Glomerular visceral epithelial cell (primary cell): ENCODE results near the gene EED.
A peak's percentile ranks its signal among the peaks of the same experiment; 100 is the strongest.

Experiments used
- DNase-seq: peaks from one replicate; pipeline ENCODE4 v3.0.0-alpha.2; 2016; ENCODE audit errors: extremely low spot score

Gene EED

DNA sequence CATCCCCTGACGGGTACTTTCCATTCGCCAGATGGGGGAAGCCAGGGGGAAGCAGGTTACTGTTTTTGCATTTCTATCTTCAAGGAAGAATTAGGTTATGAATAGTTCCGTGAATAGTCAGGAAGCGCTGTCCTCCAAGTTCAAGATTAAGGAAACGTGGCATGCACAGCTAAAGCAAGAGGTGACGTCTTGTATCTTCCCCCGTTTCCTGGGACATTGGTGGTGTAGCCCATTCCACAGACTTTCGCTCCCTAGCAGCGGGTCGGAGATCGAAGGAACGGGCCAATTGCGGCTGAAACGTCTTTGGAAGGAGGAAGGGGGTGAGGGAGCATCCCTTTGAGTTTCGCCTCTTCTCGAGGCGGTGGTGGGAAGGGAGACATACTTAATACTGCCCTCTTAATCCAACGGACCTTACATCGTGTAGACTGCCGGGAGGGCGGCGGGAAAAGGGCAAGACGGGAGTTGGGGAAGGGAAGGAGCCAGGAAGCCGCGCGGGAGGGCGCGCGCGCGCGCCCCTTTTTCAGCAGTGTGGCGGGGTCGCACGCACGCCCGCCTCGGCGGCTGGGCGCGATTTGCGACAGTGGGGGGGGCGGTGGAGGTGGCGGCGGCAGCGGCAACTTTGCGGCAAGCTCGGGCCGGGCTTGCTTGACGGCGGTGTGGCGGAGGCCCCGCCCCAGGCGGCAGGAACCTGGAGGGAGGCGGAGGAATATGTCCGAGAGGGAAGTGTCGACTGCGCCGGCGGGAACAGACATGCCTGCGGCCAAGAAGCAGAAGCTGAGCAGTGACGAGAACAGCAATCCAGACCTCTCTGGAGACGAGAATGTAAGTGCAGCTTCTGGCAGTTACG lies at the start of gene EED:
Gene EED, plus strand, starts transcription at position 232 of the 847 bp plus-strand sequence. Its CDS starts 477 bp downstream, at position 709.
- DNase-seq: peak; percentile 95

- no peak for DNase-seq
Measured at GRCh38 chr11:86194998-86195397, 49.6 kb upstream of the EED start.

GRCh38 chr11:86196085-86196696 lies 48.4 kb upstream of the EED start:
- no peak for DNase-seq

DNA sequence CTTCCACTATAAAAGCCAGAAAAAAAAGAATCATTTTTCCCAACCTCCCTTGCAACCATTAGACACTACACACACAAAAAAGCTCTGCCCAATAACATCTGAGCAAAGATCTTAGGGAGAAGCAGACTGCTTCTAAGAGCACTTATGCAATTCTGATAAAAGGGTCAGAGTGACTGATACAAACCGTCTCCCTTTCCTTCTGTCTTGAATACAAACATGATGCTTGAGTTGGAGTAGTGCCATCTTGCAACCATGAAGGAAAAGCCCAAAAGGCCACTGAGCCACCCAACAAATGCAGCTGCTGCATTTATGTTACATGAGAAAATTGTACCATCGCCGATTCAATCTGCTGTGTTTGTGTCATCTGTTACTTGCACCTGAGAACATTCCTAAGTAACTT lies 47.6 kb upstream of the EED start:
- DNase-seq: no peak

- DNase-seq: no peak
Measured at GRCh38 chr11:86197448-86197847, 47.1 kb upstream of the EED start.

DNA sequence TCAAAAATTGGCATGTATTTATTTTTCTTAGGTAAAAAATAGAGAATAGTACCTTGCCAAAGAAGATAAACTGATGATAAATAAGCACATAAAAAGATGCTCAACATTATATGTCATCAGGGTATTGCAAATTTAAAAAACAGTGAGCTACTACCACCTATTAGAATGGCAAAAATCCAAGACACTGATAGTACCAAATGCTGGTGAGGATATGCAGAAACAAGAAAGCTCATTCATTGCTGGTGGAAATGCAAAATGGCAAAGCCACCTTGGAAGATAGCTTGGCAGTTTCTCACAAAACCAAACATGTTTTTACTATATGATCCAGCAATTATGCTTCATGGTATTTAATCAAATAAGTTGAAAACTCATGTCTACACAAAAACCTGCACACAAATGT lies 46.4 kb upstream of the EED start:
- no peak for DNase-seq

DNA sequence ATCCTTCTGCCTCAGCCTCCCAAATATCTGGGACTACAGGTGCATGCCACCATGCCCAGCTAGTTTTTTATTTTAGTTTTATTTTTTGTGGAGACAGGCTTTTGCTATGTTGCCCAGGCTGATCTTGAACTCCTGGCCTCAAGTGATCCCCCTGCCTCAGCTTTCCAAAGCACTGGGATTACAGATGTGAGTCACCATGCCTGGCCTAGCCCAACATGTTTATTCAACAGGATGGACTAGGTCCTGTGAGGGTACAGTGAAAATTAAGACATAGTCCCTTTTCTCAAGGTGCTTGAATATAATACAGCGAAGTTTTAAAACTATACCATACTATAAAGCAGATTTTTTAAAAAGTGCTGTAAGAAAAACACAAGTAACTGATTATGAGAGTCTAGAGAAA lies 45.2 kb upstream of the EED start:
- DNase-seq: no peak

GRCh38 chr11:86201371-86201884 lies 43.1 kb upstream of the EED start:
- no peak for DNase-seq

DNA sequence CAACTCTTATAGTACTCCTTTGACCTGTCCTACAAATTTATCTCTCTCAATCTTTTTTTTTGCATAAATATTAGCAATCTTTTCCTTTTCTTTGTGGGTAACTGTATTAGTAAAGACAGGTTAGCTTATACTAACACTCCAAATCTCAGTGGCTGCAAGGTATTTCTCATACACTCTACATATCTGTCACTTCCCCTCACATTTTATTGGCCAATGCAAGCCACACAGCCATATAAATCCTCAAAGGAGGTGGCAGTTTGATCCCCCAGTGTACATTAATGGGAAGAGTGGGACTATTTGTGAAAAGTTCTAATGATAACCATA lies 42.6 kb upstream of the EED start:
- DNase-seq: no peak

GRCh38 chr11:86204356-86204755 lies 40.2 kb upstream of the EED start:
- DNase-seq: no peak

- no peak for DNase-seq
Measured at GRCh38 chr11:86205421-86206336, 38.9 kb upstream of the EED start.

DNA sequence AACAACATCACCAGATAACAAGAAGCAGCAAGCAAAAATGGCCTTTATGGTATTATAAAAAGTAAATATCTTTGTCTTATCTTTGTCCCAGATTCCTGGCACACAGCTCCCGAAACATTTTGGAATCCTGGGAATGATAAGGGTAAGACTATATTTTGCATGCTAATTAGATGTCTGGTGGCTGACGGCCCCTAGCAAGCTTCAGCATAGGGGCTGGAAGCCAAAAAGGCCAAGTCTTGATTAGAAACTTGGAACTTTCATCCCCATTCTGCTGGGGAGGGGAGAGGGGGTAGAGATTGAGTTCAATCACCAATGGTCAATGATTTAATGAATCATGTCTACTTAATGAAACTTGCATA lies 38.2 kb upstream of the EED start:
- DNase-seq: no peak

DNA sequence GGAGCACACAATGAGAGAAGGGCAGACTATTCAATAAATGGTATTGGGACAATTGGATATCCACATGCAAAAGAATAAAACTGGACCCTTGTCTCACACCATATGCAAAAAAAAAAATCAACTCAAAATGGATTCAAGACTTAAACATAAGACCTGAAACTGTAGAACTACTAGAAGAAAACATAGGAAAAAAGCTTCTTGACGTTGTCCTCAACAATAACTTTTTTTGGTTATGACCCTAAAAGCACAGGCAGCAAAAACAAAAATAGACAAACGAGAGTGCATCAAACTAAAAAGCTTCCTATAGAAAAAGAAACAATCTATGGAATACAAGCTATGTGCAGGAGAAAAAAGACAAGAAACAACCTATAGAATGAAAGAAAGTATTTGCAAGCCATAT lies 37.1 kb upstream of the EED start:
- no peak for DNase-seq

GRCh38 chr11:86208572-86208971 lies 36.0 kb upstream of the EED start:
- DNase-seq: no peak

GRCh38 chr11:86209806-86210657 lies 34.5 kb upstream of the EED start:
- DNase-seq: no peak

DNA sequence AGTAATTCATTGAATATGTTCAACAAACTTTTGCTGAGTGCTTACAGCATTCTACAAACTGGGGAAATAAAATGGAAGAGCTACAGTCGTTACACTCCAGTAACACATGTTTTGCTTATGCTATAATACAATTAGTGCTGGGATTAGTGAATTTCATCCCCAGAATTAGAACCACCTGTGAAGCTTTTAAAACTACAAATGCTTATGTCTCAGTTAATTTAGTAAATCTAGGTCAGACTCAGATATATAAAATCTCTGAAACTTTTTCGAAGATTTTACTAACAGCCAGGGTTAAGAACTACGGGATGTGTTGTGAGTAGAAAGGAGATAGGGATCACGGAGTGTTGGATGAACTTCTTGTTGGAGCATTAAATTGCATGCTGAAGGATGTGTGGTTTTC lies 33.7 kb upstream of the EED start:
- no peak for DNase-seq

- no peak for DNase-seq
Measured at GRCh38 chr11:86211619-86212018, 32.9 kb upstream of the EED start.

DNA sequence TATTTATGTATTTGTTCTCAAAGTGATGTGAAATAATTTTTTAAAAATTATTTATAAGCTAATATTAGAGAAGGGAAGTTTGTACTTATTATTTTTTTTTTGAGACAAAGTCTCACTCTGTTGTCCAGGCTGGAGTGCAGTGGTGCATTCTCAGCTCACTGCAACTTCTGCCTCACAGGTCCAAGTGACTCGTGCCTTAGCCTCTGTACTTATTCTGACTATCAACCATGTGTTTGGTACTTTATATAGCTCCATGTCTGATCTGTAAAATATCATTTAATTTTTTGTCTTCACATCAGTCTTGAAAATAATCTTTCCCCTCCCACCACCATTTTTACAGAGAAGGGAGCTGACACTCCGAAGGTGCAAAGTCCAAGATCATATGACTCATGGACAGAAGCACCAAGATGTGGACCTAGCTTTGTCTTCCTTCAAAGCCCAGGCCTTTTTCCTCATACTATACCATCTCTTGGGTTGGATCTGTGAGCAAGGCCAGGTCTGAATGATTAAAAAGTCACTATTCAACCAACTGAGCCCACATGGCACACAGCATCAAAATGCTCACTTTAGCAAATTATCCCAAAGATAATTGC lies 32.4 kb upstream of the EED start:
- DNase-seq: no peak

- no peak for DNase-seq
Measured at GRCh38 chr11:86214710-86215109, 29.8 kb upstream of the EED start.

DNA sequence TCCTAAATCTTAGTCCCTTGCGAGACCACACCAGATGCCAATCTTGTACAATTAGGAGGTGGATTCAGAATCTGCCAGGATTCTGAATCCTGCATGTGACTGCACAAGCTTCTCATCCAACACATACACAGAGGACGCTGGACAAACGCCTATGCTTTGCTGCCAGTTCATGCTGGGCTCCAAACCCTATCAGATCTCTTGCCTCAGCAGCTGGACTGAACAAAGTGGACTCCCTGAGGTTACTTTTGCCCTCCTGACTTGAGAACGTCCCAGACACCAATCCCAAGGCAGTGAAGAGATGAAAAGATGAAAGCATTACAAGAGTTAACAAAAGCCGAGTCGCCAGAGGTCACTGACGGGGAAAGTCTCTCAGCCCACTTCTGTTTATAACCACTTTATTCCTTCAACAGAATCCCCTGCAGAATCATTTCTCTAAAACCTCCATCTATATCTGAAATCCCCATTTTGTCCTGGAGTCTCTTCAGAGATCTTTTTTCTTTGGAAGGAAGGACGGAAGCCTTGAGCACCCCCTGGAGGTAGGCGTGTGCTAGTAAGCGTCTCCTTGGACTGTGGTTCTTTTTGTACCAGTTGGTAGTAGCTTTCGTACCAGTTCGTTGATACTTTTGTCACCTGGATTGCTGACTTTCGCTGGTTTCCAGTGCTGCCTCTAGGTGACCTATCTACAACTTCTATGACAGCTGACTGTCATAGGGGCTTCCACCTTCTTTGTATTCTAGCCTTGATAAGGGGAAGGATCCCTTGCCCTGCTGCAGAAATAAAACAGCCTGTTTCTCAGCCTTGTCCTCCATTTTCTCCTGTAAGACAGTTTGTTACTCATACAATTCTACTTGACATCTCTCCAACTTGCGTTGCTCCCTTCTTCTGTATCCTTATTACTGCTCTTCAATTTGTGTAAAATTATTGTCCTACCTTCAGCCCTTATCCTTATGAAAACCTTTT lies 26.1 kb upstream of the EED start:
- DNase-seq: peak; percentile 72
